Measurements from ENCODE around the gene ARMH2.

ARMH2 gene

GRCh38 chr6:24798740-24799540 lies at the start of gene ARMH2:
Gene ARMH2 (minus strand): TSS chr6:24798917. CDS start chr6:24798857, 60 bp downstream.
- DNase-seq (ENCODE audit: low spot score) = no peak

- no peak for DNase-seq (ENCODE audit: low spot score)
These were observed 49.7 kb upstream of the ARMH2 start for GRCh38 chr6:24848461-24848860.

GRCh38 chr6:24847402-24847801 lies 48.7 kb upstream of the ARMH2 start:
- no peak for DNase-seq (ENCODE audit: low spot score)

GRCh38 chr6:24845578-24845977 lies 46.9 kb upstream of the ARMH2 start:
- no peak for DNase-seq (ENCODE audit: low spot score)

- no peak for DNase-seq (ENCODE audit: low spot score)
These were observed 46.2 kb upstream of the ARMH2 start for GRCh38 chr6:24844903-24845302.

- DNase-seq (ENCODE audit: low spot score) = no peak
These were observed 45.3 kb upstream of the ARMH2 start for GRCh38 chr6:24844061-24844460.

- no peak for DNase-seq (ENCODE audit: low spot score)
These were observed 41.5 kb upstream of the ARMH2 start for GRCh38 chr6:24840187-24840586.

- DNase-seq (ENCODE audit: low spot score) = no peak
These were observed 40.3 kb upstream of the ARMH2 start for GRCh38 chr6:24838994-24839393.

- peak; percentile 9 for DNase-seq (ENCODE audit: low spot score)
These were observed 39.4 kb upstream of the ARMH2 start for GRCh38 chr6:24838081-24838480.

GRCh38 chr6:24836109-24836508 lies 37.4 kb upstream of the ARMH2 start:
- DNase-seq (ENCODE audit: low spot score) = no peak

- DNase-seq (ENCODE audit: low spot score) = no peak
These were observed 35.1 kb upstream of the ARMH2 start for GRCh38 chr6:24833711-24834386.

GRCh38 chr6:24832794-24833193 lies 34.1 kb upstream of the ARMH2 start:
- no peak for DNase-seq (ENCODE audit: low spot score)

GRCh38 chr6:24831771-24832716 lies 33.3 kb upstream of the ARMH2 start:
- peak; percentile 56 for DNase-seq (ENCODE audit: low spot score)

- no peak for DNase-seq (ENCODE audit: low spot score)
These were observed 30.9 kb upstream of the ARMH2 start for GRCh38 chr6:24829657-24830056.

GRCh38 chr6:24827970-24828369 lies 29.3 kb upstream of the ARMH2 start:
- DNase-seq (ENCODE audit: low spot score) = no peak

- no peak for DNase-seq (ENCODE audit: low spot score)
These were observed 28.4 kb upstream of the ARMH2 start for GRCh38 chr6:24827162-24827561.

GRCh38 chr6:24825130-24825630 lies 26.5 kb upstream of the ARMH2 start:
- DNase-seq (ENCODE audit: low spot score) = no peak

GRCh38 chr6:24824142-24824938 lies 25.6 kb upstream of the ARMH2 start:
- no peak for DNase-seq (ENCODE audit: low spot score)

- no peak for DNase-seq (ENCODE audit: low spot score)
These were observed 24.5 kb upstream of the ARMH2 start for GRCh38 chr6:24823185-24823584.

GRCh38 chr6:24822696-24823095 lies 24.0 kb upstream of the ARMH2 start:
- no peak for DNase-seq (ENCODE audit: low spot score)

- DNase-seq (ENCODE audit: low spot score) = no peak
These were observed 23.2 kb upstream of the ARMH2 start for GRCh38 chr6:24821860-24822444.

All from GM03348 (cell line).